DOHH2 (cell line): ENCODE data around the gene DCST2.

ENCODE experiments used
- CTCF ChIP-seq: fragments of 200-600 bp; sonication (generic); IDR thresholded peaks from one replicate; pipeline ENCODE4 v1.5.1; 2014; ENCODE audit warnings: antibody characterized with exemption, mild to moderate bottlenecking, low read depth, low read length; ENCODE audit not compliant: poor library complexity, severe bottlenecking
- EZH2phosphoT487 ChIP-seq: fragments of 200-600 bp; sonication (generic); IDR thresholded peaks from 2 replicates; pipeline ENCODE4 v1.6.1; 2017; ENCODE audit warnings: borderline replicate concordance, mild to moderate bottlenecking, antibody characterized with exemption, low read length, moderate library complexity, mixed read lengths

GRCh38 chr1:155001425-155001674 is 32.2 kb downstream of the DCST2 start:
- TF ChIP-seq CTCF (no peak), EZH2phosphoT487 (no peak)
